Measurements from ENCODE around the gene FBXO24.

The FBXO24 gene

DNA sequence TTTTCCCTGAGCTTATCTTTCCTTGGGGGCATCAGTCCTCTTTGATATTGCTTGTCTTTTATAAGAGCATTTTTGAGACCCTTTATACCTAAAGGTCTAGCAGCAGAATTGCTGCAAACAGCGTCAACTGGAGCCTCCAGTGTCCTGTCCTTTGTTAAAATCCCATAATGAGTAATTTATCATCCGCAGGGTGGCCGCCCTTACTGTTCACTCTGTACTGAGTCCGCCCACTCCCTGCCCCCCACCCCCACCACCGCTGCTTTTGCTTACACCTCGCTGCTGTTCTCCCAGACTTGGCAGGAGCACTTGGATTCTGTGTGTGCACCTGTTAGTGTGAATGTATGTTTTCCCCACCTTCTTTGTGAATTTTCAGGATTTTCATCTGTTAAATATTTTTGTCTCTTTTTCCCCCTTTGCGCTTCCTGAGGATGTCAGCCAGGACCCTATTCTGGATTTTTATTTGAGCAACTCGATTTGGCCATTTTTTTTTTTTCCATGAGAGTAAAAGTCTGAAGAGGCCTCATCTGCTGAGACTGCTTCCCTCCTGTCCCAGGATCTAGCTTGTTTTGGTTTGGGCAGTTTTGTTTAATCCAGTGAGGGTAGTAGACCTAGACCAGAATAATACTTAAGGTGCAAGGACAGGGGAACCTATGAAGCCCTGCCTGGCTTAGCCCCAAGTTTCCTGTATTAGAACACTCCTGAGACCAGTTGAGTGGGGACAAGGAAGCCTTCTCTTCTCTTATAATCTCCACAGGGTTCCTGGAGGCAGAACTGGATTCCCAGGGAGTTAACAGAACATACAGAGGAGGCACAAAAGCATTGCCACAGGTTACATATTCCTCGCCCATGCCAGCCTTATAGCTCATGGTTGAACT is 39.0 kb upstream of the FBXO24 start (continued):
- TF ChIP-seq, protein P1, sequence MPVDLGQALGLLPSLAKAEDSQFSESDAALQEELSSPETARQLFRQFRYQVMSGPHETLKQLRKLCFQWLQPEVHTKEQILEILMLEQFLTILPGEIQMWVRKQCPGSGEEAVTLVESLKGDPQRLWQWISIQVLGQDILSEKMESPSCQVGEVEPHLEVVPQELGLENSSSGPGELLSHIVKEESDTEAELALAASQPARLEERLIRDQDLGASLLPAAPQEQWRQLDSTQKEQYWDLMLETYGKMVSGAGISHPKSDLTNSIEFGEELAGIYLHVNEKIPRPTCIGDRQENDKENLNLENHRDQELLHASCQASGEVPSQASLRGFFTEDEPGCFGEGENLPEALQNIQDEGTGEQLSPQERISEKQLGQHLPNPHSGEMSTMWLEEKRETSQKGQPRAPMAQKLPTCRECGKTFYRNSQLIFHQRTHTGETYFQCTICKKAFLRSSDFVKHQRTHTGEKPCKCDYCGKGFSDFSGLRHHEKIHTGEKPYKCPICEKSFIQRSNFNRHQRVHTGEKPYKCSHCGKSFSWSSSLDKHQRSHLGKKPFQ (tag by site-specific recombination; IDR thresholded peaks at IDR 0.05) = 0 out of 2 replicates have a peak, but pooled peaks have one; percentile 18
- no peak for TF ChIP-seq PRDM2 (tag by site-specific recombination; IDR thresholded peaks at IDR 0.05; ENCODE audit: borderline replicate concordance)
- TF ChIP-seq, protein P2, sequence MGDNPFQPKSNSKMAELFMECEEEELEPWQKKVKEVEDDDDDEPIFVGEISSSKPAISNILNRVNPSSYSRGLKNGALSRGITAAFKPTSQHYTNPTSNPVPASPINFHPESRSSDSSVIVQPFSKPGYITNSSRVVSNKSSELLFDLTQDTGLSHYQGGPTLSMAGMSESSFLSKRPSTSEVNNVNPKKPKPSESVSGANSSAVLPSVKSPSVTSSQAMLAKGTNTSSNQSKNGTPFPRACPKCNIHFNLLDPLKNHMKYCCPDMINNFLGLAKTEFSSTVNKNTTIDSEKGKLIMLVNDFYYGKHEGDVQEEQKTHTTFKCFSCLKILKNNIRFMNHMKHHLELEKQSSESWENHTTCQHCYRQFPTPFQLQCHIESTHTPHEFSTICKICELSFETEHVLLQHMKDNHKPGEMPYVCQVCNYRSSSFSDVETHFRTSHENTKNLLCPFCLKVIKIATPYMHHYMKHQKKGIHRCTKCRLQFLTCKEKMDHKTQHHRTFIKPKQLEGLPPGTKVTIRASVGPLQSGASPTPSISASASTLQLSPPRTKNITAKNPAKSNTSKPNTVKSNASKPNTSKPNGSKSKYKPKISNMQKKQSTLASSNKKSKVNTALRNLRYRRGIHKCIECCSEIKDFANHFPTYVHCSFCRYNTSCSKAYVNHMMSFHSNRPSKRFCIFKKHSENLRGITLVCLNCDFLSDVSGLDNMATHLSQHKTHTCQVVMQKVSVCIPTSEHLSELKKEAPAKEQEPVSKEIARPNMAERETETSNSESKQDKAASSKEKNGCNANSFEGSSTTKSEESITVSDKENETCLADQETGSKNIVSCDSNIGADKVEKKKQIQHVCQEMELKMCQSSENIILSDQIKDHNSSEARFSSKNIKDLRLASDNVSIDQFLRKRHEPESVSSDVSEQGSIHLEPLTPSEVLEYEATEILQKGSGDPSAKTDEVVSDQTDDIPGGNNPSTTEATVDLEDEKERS (tag by site-specific recombination; IDR thresholded peaks at IDR 0.05) = no peak
- TF ChIP-seq, protein P3, sequence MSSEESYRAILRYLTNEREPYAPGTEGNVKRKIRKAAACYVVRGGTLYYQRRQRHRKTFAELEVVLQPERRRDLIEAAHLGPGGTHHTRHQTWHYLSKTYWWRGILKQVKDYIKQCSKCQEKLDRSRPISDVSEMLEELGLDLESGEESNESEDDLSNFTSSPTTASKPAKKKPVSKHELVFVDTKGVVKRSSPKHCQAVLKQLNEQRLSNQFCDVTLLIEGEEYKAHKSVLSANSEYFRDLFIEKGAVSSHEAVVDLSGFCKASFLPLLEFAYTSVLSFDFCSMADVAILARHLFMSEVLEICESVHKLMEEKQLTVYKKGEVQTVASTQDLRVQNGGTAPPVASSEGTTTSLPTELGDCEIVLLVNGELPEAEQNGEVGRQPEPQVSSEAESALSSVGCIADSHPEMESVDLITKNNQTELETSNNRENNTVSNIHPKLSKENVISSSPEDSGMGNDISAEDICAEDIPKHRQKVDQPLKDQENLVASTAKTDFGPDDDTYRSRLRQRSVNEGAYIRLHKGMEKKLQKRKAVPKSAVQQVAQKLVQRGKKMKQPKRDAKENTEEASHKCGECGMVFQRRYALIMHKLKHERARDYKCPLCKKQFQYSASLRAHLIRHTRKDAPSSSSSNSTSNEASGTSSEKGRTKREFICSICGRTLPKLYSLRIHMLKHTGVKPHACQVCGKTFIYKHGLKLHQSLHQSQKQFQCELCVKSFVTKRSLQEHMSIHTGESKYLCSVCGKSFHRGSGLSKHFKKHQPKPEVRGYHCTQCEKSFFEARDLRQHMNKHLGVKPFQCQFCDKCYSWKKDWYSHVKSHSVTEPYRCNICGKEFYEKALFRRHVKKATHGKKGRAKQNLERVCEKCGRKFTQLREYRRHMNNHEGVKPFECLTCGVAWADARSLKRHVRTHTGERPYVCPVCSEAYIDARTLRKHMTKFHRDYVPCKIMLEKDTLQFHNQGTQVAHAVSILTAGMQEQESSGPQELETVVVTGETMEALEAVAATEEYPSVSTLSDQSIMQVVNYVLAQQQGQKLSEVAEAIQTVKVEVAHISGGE (tag by site-specific recombination; conservative IDR thresholded peaks at IDR 0.05; ENCODE audit: low read depth) = no peak
- no peak for TF ChIP-seq ZNF544 (tag by site-specific recombination; IDR thresholded peaks at IDR 0.05)
- no peak for TF ChIP-seq ZFP41 (tag by site-specific recombination; IDR thresholded peaks at IDR 0.05; ENCODE audit: borderline replicate concordance)
- TF ChIP-seq, protein P4, sequence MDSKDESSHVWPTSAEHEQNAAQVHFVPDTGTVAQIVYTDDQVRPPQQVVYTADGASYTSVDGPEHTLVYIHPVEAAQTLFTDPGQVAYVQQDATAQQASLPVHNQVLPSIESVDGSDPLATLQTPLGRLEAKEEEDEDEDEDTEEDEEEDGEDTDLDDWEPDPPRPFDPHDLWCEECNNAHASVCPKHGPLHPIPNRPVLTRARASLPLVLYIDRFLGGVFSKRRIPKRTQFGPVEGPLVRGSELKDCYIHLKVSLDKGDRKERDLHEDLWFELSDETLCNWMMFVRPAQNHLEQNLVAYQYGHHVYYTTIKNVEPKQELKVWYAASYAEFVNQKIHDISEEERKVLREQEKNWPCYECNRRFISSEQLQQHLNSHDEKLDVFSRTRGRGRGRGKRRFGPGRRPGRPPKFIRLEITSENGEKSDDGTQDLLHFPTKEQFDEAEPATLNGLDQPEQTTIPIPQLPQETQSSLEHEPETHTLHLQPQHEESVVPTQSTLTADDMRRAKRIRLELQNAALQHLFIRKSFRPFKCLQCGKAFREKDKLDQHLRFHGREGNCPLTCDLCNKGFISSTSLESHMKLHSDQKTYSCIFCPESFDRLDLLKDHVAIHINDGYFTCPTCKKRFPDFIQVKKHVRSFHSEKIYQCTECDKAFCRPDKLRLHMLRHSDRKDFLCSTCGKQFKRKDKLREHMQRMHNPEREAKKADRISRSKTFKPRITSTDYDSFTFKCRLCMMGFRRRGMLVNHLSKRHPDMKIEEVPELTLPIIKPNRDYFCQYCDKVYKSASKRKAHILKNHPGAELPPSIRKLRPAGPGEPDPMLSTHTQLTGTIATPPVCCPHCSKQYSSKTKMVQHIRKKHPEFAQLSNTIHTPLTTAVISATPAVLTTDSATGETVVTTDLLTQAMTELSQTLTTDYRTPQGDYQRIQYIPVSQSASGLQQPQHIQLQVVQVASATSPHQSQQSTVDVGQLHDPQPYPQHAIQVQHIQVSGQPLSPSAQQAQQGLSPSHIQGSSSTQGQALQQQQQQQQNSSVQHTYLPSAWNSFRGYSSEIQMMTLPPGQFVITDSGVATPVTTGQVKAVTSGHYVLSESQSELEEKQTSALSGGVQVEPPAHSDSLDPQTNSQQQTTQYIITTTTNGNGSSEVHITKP (tag by site-specific recombination; IDR thresholded peaks at IDR 0.05) = 0 out of 2 replicates have a peak, but pooled peaks have one; percentile 11
- TF ChIP-seq ZSCAN23 (tag by site-specific recombination; IDR thresholded peaks at IDR 0.05) = no peak
- peak; percentile 55; the same call in 1 of the 2 replicates for TF ChIP-seq SCRT2 (tag by site-specific recombination; IDR thresholded peaks at IDR 0.05)
- no peak for TF ChIP-seq KLF7 (tag by site-specific recombination; IDR thresholded peaks at IDR 0.05; ENCODE audit: borderline replicate concordance)
- no peak for TF ChIP-seq HOXD13 (CRISPR knock-in tag; IDR thresholded peaks at IDR 0.05; ENCODE audit: borderline replicate concordance)
- no peak for TF ChIP-seq ZNF596 (tag by site-specific recombination; IDR thresholded peaks at IDR 0.05)
- TF ChIP-seq GLI4 (tag by site-specific recombination; IDR thresholded peaks at IDR 0.05) = no peak
- TF ChIP-seq MEIS1 (CRISPR knock-in tag; IDR thresholded peaks at IDR 0.05; ENCODE audit: borderline replicate concordance) = no peak
- no peak for TF ChIP-seq ZNF433 (tag by site-specific recombination; IDR thresholded peaks at IDR 0.05; ENCODE audit: low read depth)
- TF ChIP-seq ZNF521 (tag by site-specific recombination; IDR thresholded peaks at IDR 0.05) = no peak
